HG03135 (cell line): ENCODE measurements around the gene SPATA3.
A peak's percentile ranks its signal among the peaks of the same experiment; 100 is the strongest.
"Not testable (repeated sequence)": the region's sequence is repeated elsewhere in the genome, so short reads cannot be mapped to it uniquely, and the experiment has no call there.

ENCODE experiments used
- ATAC-seq: cut with Tn5 transposase; IDR thresholded peaks from one replicate; pipeline ENCODE4 v1.9.1; 2021; ENCODE audit warnings: mild to moderate bottlenecking, moderate library complexity; ENCODE audit not compliant: unreplicated experiment

Gene SPATA3

DNA sequence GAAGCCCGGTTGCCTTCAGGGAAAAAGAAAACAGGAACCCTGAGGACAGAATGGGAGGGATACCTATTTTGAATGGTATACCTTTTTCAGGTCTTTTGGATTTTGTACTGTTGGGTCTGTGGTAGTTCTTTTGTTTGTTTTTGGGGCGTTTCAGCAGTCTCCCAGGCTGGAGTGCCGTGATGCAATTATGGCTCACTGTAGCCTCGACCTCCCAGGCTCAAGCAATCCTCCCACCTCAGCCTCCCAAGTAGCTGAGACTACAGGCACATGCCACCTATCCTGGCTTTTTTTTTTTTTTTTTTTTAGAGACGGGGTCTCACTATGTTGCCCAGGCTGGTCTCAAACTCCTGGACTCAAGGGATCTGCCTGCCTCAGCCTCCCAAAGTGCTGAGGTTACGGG is 27.6 kb upstream of the SPATA3 start:
- ATAC-seq: not testable (repeated sequence)

DNA sequence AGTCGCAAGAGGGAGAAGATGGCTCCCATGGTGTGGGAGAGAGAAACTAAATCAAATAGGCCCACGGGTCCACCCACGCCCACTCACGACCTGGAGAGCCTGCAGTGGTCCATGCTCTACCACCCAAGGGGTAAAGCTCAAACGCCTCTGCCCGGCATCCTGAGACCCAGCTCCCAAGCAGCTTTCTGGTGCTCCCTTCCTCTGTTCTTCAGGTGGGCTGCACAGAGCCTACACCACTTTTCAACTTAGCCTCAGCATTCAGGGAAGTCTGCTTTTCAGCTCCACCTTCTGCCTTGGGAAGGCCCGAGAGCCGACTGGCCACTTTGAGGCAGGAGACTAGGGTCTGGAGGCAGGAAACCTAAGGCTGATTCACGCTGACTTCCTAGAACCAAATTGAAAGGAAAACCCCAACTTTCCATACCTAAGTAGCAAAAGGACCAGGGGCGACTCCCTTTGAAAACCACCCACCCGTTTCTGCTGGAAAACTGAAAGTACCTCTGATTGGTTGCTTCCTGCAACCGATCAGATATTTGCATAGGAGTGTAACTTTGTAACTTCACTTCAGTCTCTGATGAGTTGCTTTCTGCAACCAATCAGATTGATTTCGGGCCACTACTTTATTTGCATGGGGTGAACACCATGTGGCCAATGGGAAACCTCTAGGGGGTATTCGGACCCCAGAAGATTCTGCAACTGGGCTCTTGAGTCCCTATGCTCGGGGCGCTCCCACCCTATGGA is 26.8 kb upstream of the SPATA3 start:
- ATAC-seq: no peak

- ATAC-seq: no peak
Measured at GRCh38 chr2:230969659-230970015, 26.3 kb upstream of the SPATA3 start.

DNA sequence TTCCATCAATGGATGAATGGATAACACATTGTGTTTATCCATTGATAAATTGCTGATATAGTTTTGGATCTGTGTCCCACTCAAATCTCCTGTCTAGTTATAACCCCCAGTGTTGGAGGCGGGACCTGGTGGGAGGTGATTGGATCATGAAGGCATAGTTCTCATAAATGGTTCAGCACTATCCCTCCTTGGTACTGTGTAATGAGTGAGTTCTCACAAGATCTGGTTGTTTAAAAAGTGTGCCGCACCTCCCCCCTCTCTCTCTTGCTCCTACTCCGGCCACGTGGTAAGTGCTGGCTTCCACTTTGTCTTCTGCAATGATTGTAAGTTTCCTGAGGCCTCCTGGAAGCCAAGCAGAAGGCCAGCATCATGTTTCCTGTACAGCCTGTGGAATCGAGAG is 23.9 kb upstream of the SPATA3 start:
- ATAC-seq: no peak

DNA sequence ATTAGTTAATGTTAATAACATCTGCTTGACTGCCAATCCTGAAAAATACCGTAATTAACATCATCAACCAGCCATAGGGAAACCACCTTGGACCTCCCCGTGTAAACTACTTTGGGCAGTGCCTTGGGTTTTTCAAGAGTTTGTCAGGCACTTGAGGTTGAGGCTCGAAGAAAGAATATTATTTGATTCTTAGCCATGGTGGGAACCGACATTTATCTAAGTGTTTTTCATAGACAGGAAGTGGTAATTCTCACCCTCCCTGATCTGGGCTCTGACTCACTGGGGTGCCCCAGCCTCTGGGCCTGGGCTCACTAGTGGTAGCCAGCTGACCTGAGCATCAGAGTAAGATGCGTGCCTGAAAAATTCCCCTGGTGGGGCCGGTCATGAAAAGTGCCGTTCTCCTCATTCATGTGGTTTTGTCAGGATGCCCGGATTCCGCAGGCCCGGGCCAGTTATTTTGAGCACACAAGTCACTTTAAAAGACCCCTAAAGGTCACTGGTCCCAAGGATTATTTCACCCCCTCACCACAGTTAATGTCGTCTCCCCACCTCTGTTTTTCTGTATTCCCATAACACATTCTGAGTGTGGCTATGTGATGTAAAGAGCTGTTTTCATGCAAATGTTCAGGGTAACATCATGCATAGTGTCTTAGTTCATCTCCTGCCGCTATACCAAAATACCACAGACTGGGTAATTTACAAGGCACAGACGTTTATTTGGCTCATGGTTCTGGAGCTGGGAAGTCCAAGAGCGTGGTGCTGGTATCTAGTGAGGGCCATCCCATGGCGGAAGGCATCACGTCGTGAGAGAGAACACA is 21.6 kb upstream of the SPATA3 start:
- ATAC-seq: peak; percentile 84

DNA sequence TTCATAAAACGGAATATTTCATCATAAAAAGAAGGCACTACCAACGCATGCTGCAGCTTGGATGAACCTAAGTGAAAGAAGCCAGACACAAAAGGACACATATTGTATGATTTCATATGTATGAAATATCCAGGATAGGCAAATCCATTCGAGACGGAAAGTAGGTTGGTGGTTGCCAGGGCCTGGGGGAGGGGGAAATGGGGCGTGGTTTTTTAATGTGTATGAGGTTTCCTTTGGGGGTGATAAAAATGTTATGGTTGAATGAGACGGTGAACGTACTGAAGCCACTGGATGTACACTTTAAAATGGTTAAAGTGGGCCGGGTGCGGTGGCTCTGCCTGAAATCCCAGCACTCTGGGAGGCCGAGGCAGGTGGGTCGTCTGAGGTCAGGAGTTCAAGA is 20.0 kb upstream of the SPATA3 start:
- no peak for ATAC-seq

DNA sequence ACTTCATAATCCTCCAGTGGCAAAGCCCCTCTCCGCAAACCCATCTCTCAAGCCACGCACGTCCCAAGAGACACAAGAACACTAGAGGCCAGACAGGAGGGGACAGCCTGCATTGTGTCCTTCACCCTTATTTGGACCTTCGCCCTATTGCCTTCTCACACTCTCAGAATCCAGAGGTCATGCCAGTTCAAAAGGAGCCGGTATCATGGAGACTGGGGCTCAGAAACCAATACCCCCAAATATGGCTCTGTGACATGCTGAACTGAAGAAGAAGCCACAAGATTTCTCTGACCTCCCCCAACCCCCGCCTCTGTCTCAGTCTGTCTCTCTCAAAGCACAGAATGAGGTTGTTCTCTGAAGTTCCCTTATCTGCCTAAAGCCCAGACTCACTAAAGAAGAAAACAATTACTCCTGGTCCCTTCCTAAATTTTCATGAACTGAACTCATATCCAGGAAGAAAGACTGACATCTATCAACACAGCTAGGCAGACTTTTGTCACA is 19.2 kb upstream of the SPATA3 start:
- no peak for ATAC-seq

DNA sequence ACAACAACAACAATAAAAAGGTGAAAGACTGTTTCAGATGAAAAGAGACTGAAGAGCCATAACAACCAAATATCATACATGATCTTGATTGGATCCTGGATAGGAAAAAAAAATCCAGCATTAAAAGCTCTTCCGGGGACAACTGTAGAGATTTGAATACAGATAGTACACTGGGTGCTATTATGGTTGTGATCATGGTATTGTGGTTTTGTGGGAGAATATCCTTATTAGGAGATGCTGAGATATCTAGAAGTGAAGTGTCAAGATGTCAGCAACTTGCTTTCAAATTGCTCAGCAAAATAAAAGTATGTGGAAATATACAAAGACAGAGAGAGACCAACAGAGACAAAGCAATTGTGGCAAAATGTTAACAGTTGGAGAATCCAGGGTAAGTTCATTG is 15.5 kb upstream of the SPATA3 start:
- ATAC-seq: no peak

- ATAC-seq: no peak
Measured at GRCh38 chr2:230981704-230982103, 14.2 kb upstream of the SPATA3 start.

DNA sequence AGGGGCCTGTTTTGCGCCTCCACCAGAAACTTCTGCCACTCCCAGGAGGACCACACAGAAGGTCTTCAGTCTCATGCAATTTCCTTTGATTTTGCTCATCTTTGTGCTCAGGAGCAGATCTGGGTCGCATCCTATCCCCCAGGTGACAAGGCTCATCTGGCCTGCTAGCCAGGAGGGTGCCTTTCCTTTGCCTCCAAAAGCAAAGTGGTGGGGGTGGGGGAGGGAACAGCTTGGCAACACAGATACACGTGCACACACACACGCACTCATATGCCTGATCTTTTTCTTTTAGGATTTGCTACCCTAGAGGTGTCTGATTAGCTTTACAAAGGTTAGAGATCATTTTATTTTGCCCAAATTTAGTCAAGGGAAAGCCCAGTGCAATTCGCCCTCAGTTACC is 13.8 kb upstream of the SPATA3 start:
- no peak for ATAC-seq

- no peak for ATAC-seq
Measured at GRCh38 chr2:230982528-230982927, 13.4 kb upstream of the SPATA3 start.

GRCh38 chr2:230983566-230983965 is 12.4 kb upstream of the SPATA3 start:
- no peak for ATAC-seq

DNA sequence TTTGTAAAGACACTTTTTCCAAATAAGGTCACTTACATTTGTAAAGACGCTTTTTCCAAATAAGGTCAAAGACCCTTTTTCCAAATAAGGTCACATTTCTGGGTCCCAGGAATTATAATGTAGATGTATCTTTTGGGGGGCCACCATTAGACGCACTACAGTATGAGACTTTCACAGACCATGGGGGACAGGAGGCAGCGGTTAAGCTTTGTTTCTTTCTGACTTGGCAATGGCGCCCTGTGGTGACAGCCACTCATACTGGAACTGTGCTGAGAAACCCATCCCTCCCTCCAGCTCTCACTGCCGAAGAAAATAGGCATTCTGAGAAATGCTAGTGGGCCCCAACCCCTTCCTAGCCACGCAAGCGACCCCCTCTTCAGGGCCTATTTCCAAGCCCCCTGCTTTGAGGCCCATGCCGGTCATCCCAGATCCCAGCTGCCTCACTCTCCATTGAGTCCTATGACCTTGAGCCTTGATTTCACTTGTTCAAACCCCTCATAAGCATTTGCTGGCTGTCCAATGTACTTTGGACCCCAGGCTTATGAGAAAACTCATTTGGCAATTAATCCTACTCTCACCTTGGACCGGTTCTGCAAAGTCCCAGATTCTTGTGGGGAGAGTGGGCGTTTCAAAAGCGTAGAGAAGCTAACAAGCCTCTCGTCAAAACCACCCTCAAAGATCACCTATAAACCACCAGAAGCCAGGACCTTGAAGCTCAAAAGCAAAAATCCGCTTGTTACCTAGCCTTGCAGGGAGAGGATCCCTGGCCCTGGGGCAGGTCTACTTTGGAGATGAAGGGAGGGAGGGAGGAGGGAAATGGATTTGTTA is 11.3 kb upstream of the SPATA3 start:
- peak; percentile 69 for ATAC-seq

DNA sequence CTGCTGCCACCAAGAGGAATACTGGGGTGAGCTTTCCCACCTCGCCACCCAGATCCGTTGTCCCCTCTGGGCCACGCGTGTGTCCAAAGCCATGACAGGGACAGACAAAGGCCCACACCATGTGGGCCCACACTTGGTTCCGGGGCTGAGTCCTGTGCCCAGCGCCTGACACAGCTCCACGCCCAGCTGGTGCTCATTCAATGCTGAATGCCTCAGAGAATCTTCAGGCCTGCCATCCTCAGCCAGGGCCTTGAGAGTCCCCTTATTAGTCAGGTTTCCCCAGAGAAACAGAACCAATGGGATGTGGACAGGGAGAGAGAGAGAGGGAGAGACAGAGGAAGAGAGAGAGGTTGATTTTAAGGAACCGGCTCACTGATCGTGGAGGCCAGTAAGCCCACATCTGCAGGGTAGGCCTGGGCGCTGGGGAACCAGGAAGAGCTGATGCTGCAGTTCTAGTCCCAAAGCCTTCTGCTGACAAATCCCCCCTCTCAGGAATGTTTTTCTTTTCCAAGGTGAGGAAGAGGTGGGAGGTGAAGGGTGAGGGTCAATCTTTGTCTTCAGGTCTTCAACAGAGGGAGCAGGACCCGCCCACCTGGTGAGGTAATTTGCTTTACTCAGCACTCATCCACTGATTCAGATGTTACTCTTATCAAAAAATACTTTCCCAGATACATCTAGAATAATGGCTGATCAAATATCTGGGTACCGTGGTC is 10.2 kb upstream of the SPATA3 start:
- ATAC-seq: no peak

GRCh38 chr2:230986520-230987136 is 9.3 kb upstream of the SPATA3 start:
- ATAC-seq: no peak

- no peak for ATAC-seq
Measured at GRCh38 chr2:230987137-230988020, 8.5 kb upstream of the SPATA3 start.

DNA sequence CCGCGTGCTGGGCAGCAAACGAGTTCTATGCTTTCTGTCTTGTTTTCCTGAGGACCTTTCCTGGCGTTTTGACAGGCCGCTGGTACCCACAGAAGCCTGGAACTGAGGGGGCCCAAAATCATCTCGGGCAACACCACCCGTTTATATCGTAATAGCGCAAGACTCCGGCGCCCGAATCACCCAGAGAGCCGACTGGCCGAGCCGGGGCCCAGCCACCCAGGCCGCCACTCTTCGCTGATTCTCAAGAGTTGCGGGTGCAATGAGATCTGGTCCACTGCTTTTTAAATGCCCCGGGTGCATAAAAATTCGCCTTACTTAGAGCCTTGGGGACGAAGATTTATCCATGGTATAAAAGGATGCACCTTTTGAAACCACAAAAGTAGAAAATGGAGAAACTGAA is 6.2 kb upstream of the SPATA3 start:
- no peak for ATAC-seq

- no peak for ATAC-seq
Measured at GRCh38 chr2:230990131-230990898, 5.6 kb upstream of the SPATA3 start.

DNA sequence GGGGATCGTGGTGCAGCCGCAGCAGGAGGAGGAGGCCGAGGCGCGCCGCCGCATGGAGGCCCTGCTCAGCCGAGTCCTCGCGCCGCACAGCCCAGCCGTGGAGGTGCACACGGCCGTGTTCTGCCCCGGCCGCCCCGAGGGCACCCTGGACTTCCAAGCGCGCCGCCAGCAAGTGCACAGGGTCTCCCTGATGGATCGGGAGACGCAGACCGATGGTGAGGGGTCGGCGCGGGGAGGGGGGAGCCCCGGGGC is 5.1 kb upstream of the SPATA3 start:
- ATAC-seq: no peak
